Lower leg skin (tissue), 3 donors: ENCODE measurements around the gene HSF4.

Source experiments
- CTCF ChIP-seq, 3 donors: fragments of 450-650 bp; IDR thresholded peaks; one replicate each; pipeline ENCODE4 v1.5.1; 2016; ENCODE audit warnings: antibody characterized with exemption in 3 of 3, mild to moderate bottlenecking in 3 of 3, moderate library complexity in 2 of 3
- POLR2A ChIP-seq, 2 donors: fragments of 450-650 bp; IDR thresholded peaks; one replicate each; pipeline ENCODE4 v1.6.1; 2016 to 2017; ENCODE audit warnings: antibody characterized with exemption in 2 of 2, mild to moderate bottlenecking in 1 of 2, moderate library complexity in 1 of 2

- no peak for TF ChIP-seq CTCF (IDR thresholded peaks at IDR 0.05)
- TF ChIP-seq POLR2A (IDR thresholded peaks at IDR 0.05), result no peak
Observed at GRCh38 chr16:67204076-67204475, 39.5 kb downstream of the HSF4 start.
